Subcutaneous abdominal adipose tissue (tissue), 5 donors: Measurements from ENCODE around the gene LGALS3BP.
A peak's percentile ranks its signal among the peaks of the same experiment; 100 is the strongest.

Experiments used
- H3K27ac ChIP-seq: one replicate; pipeline ENCODE4 v1.7.0; 2013; ENCODE audit warnings: low read depth, mild to moderate bottlenecking, inconsistent platforms, low read length, moderate library complexity
- H3K27me3 ChIP-seq, 5 donors: one replicate each; pipeline ENCODE4 v1.7.0; 2013; ENCODE audit warnings: low read length in 5 of 5, inconsistent platforms in 1 of 5; ENCODE audit not compliant: control insufficient read depth in 5 of 5, insufficient read depth in 4 of 5
- H3K36me3 ChIP-seq, 5 donors: one replicate each; pipeline ENCODE4 v1.7.0; 2013; ENCODE audit warnings: low read length in 5 of 5; ENCODE audit not compliant: control insufficient read depth in 5 of 5, insufficient read depth in 5 of 5
- H3K4me1 ChIP-seq, 5 donors: one replicate each; pipeline ENCODE4 v1.7.0; 2013; ENCODE audit warnings: low read length in 5 of 5, mild to moderate bottlenecking in 3 of 5, moderate library complexity in 1 of 5; ENCODE audit not compliant: control insufficient read depth in 5 of 5, insufficient read depth in 5 of 5
- H3K4me3 ChIP-seq, 5 donors: one replicate each; pipeline ENCODE4 v1.7.0; 2013; ENCODE audit warnings: low read length in 5 of 5, low read depth in 1 of 5
- H3K9ac ChIP-seq, 5 donors: one replicate each; pipeline ENCODE4 v1.7.0; 2013; ENCODE audit warnings: low read length in 5 of 5, mild to moderate bottlenecking in 4 of 5, moderate library complexity in 3 of 5
- H3K9me3 ChIP-seq, 5 donors: one replicate each; pipeline ENCODE4 v1.7.0; 2013; ENCODE audit warnings: low read length in 5 of 5; ENCODE audit not compliant: control insufficient read depth in 5 of 5
- donor health status: healthy.
- donor health status: healthy.
- donor health status: healthy.
- donor health status: healthy.
- donor health status: healthy.

LGALS3BP gene

DNA sequence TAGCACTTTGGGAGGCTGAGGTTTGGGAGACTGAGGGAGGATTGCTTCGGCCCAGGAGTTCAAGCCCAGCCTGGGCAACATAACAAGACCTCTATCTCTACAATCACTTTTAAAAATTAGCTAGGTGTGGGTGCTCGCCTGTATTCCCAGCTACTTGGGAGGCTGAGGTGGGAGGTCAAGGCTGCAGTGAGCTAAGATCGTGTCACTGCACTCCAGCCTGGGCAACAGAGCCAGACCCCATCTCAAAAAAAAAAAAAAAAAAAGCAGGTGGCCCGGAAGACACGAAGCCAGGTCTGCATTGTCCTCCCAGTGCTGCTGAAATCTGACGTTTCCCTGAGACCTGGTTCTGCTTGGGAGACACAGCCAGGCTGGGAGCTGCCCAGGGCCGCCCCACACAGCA is 35.7 kb downstream of the LGALS3BP start:
- Histone ChIP-seq H3K9ac (no peak overlapping the region), H3K27me3 (peaks cover 0 to 3% (median 0%) of the 10 kb centered on the region in 5 donors), H3K9me3 (no peaks in the 10 kb centered on the region), H3K4me3 (no peak overlapping the region), H3K27ac (no peak overlapping the region), H3K36me3 (no peaks in the 10 kb centered on the region), H3K4me1 (peaks cover 0 to 12% (median 7%) of the 10 kb centered on the region in 5 donors)

DNA sequence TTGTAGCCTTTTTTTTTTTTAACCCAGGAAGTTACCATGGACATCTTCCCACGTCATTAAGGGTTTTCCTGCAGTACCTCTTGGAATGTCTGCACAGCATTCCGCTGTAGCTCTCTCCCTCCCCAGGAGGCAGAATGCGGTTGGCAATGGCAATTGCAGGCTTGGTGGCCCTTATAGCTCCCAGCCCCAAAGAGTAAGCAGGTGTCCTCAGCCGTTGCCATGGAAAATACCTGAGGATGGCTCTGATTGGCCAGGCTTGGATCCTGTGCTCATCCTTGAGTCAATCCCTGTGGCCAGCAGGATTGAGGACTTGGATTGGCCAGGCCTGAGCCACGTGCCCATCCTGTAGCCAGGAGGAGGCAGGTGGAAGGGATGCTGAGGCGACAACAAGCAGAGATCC is 39.0 kb downstream of the LGALS3BP start:
- peaks cover 0 to 6% (median 2%) of the 10 kb centered on the region in 5 donors for H3K4me1 ChIP-seq
- H3K9ac ChIP-seq, result no peak overlapping the region
- no peaks in the 10 kb centered on the region for H3K36me3 ChIP-seq
- no peak overlapping the region for H3K4me3 ChIP-seq
- H3K27ac ChIP-seq, result no peak overlapping the region
- no peaks in the 10 kb centered on the region for H3K9me3 ChIP-seq
- peaks cover 0 to 3% (median 0%) of the 10 kb centered on the region in 5 donors for H3K27me3 ChIP-seq

DNA sequence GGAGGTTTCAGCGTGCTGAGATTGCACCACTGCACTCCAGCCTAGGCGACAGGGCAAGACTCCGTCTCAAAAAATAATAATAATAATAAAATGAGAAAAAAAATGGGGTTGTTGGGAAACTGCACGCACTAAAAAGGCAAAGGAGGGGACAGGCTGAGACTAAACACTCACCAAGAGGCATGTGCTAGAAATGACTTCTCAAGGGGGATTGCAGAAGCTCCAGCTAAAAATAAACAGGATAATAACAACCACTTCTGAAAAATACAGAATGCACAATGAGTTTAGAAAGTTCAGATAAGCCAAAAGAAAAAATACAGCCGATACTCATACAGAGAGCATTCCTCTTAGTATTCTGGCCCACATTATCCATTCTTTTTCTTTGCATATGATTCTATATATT is 39.5 kb downstream of the LGALS3BP start:
- Histone ChIP-seq H3K4me1 (peaks cover 0 to 10% (median 4%) of the 10 kb centered on the region in 5 donors), H3K9me3 (no peaks in the 10 kb centered on the region), H3K36me3 (no peaks in the 10 kb centered on the region), H3K27me3 (peaks cover 0 to 3% (median 0%) of the 10 kb centered on the region in 5 donors), H3K4me3 (no peak overlapping the region), H3K27ac (no peak overlapping the region), H3K9ac (no peak overlapping the region)

DNA sequence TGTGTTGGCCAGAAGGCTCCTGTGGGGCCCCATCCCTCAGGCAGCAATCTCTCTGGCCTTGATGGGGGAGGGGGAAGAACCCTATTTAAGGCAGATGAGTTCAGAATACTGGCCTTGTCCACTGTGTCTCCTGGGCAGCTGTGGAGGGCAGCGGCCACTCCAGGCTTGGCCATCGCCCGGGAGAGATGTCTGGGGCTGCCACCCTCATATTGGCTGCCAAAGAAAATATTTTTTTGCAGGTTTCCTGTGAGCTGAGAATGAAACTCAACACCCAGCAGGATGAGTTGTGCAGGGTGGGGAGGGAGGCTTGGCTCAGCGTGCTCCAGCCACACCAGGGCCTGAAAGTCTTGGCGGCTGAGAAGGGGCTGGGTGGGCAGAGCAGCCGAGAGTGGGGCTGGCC is 40.1 kb downstream of the LGALS3BP start:
- H3K27ac ChIP-seq, result no peak overlapping the region
- H3K4me3 ChIP-seq, result no peak overlapping the region
- peaks cover 0 to 17% (median 11%) of the 10 kb centered on the region in 5 donors for H3K4me1 ChIP-seq
- H3K27me3 ChIP-seq, result peaks cover 0 to 3% (median 0%) of the 10 kb centered on the region in 5 donors
- H3K9ac ChIP-seq, result no peak overlapping the region
- H3K36me3 ChIP-seq, result no peaks in the 10 kb centered on the region
- H3K9me3 ChIP-seq, result no peaks in the 10 kb centered on the region

DNA sequence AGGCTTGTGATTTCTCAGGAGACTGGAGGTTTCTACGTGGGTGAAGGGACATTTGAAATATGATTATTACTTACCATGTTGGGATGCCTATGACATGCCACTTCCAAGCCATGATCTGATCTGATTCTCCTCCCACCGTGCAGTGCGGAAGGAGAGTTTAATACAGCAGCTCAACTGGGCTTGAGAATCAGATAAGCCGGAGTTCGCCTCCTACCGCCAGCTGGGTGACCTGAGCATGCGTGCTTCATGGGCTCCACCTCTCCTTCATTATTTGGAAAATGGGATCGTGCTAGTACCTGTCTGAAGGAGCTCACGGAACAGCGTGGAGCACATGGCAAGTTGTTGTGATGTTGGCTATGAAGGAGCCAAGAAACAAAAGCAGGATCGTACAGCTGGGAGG is 42.2 kb downstream of the LGALS3BP start:
- Histone ChIP-seq H3K9ac (no peak overlapping the region), H3K9me3 (no peaks in the 10 kb centered on the region), H3K27me3 (peaks cover 0 to 3% (median 0%) of the 10 kb centered on the region in 5 donors), H3K27ac (no peak overlapping the region), H3K4me1 (peaks cover 5 to 35% (median 26%) of the 10 kb centered on the region in 5 donors), H3K4me3 (no peak overlapping the region), H3K36me3 (no peaks in the 10 kb centered on the region)

DNA sequence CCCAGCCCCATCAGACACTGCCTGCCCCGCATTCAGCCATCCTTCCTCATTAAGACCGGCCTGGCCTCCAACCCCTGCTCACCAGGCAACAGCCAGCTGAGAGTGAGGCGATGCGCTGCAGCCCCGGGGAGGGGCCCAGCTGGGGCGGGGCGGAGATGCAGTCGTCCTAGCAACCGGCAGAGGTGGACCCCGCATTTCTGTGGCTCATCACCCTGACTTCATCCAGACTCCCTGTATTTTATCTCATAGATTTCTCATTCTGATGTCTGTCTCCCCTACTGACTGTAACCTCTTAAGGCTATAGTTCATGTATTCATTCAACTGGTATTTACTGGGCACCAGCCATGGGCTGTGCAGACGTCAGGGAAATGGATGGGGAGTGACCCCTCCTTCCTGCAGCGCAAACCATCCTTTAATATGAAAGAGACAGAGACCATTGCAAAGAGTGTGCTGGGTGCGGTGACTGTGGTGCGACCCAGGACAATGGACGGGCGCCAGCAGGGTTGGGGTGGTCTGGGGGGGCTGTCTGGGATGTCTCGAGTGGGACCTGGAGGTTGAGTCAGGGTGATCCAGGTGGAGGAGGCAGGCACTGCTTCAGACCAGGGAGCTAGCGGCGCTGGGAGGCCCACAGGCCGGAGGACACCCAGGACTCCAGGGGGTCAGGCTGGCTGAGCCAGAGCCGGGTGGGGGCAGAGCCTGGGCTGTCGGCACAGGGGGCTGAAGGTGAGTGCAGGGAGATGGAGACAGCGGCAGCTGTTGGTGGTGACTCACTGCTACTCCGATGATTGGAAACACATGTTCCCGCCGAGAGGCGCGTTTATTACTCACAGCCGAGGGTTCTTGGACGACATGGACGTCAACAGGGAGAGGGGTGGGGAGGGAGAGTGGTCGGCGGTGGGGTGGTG is 44.1 kb downstream of the LGALS3BP start:
- Histone ChIP-seq H3K4me1 (peaks cover 5 to 32% (median 26%) of the 10 kb centered on the region in 5 donors), H3K27me3 (peaks cover 0 to 2% (median 0%) of the 10 kb centered on the region in 5 donors), H3K27ac (peak overlapping the region; percentile 78), H3K36me3 (no peaks in the 10 kb centered on the region), H3K4me3 (no peak overlapping the region), H3K9ac (no peak overlapping the region), H3K9me3 (no peaks in the 10 kb centered on the region)

DNA sequence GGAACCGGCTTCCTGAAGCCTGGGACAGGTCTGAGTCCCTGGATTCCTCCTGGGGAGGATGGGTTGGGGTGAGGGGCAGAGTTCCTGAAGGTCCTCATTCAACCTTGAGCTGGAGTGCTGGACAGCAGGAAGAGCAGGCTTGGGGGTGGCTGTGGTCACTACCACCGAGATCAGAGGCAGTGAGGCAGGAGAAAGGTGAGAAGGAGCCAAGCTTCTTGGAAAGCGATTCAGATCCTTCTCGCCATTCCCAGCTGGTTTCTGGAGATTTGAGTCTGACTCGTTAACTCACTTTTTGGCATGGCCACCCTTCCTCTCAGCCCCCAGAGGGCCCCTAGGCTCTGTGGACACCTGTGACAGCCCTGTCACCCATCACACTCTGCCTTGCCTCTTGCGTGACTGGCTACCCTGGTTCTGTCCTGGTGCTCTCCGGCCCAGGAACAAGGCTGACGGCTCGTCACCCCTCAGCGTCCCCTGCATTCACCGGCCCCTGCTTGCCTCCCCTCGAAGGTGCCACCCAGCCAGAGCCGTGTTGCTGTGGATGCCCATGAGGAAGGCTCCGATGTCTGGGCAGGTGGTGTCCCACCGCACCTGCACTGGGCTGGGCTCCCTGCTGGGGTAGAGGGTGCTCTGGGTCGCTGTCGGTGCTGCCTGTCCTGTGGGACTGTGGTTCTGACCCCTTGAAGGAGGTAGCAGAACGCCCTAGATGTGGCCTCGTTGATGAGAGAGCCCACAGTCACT is 44.9 kb downstream of the LGALS3BP start:
- Histone ChIP-seq H3K9ac (peak overlapping the region in 3 of 5 donors; percentile 1 to 42 (median 2)), H3K4me3 (peak overlapping the region in 2 of 5 donors; percentile 42 to 57), H3K27me3 (peaks cover 0 to 2% (median 0%) of the 10 kb centered on the region in 5 donors), H3K27ac (peak overlapping the region; percentile 78), H3K9me3 (no peaks in the 10 kb centered on the region), H3K36me3 (no peaks in the 10 kb centered on the region), H3K4me1 (peaks cover 5 to 34% (median 25%) of the 10 kb centered on the region in 5 donors)

DNA sequence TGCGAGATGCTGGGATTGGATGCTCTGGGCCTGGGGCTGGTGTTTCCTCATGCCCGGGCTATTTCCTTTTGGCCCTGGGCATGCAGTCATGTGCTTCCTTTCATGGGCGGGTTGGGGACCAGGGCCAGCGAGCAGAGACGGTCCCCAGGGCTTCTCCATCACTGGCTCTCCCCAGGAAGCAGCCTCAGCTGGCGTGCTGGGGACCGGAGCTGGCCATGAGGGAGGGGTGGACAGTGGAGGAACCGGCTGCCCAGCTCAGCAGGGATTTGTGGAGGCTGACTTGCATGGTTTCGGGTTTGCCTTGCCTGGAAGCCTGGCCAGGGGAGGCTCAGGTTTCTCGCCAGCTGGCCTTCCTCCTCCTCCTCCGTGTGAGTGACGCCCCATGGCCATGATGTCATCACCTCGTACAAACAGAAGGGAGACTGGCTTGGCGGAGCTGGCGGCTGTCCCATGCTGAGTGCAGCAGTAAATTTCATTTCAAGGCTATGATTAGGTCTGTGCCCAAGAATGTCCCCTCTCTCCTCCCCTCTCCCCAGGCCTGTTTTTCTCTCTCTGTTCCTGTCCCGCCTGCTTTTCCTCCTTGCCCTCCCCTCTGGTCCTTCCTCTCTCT is 45.7 kb downstream of the LGALS3BP start:
- Histone ChIP-seq H3K9ac (peak overlapping the region; percentile 1 to 56 (median 9)), H3K9me3 (no peaks in the 10 kb centered on the region), H3K36me3 (no peaks in the 10 kb centered on the region), H3K4me3 (peak overlapping the region; percentile 17 to 57 (median 42)), H3K27me3 (peaks cover 0 to 2% (median 0%) of the 10 kb centered on the region in 5 donors), H3K4me1 (peaks cover 5 to 36% (median 25%) of the 10 kb centered on the region in 5 donors), H3K27ac (peak overlapping the region; percentile 78)

DNA sequence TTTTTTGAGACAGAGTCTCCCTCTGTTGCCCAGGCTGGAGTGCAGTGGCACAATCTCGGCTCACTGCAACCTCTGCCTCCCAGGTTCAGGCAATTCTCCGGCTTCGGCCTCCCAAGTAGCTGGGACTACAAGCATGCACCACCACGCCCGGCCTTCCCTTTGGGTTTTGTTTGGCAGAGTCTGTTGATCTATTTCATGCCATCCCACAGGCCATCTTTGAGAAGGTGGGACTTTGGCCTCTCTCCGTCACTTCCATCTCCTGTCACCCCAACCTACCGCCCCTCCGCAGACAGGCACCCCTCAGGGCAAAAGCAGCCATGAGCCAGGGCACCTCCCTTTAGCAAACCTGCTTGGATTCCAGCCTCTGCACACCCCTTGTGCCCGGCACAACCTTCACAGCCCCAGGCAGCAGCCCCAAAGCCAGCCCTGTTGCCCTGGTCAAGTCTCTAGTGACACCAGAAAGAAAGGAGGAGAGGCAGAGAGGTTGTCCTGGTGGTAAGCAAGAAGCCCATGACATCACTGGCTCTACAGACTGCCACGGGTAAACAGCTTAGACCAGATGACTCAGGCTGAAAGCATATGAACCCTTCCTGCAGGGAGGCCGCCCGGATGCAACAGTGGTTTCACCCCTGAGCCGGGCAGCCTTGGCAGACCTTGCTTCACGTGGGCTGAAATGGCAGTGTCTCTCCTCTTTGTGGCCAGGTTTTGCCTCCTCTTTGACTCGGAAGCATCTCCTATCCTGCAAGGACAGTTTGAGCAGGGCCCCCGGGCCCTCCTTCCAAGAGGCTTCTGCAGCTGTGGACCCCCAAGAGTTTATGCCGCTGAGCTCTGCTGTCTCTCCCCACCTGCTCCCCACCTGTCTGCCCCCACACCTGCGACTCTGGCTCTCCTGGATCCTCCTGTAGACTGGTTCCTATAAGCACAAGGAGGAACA is 46.4 kb downstream of the LGALS3BP start:
- Histone ChIP-seq H3K9ac (peak overlapping the region in 1 of 5 donors; percentile 56), H3K27me3 (peaks cover 0 to 2% (median 0%) of the 10 kb centered on the region in 5 donors), H3K4me3 (peak overlapping the region in 2 of 5 donors; percentile 32 to 57), H3K27ac (peak overlapping the region; percentile 78), H3K9me3 (no peaks in the 10 kb centered on the region), H3K4me1 (peaks cover 5 to 36% (median 25%) of the 10 kb centered on the region in 5 donors), H3K36me3 (no peaks in the 10 kb centered on the region)
